NCI-H2227 treated with DMSO at 0.1 percent for 48 hours (cell line): Measurements from ENCODE around the gene CPT1B.
"Not testable (repeated sequence)": the region's sequence is repeated elsewhere in the genome, so short reads cannot be mapped to it uniquely, and the experiment has no call there.

ENCODE experiments used
- DNase-seq: peaks from one replicate; lab custom pipeline; 2025; lab: John Stamatoyannopoulos, UW

Gene CPT1B

GRCh38 chr22:50545522-50546325 lies 32.5 kb downstream of the CPT1B start, which contains the start of gene KLHDC7B:
TSS of gene KLHDC7B (plus strand) at chr22:50545899. CDS start at chr22:50546244, 345 bp downstream.
- DNase-seq: no peak

DNA sequence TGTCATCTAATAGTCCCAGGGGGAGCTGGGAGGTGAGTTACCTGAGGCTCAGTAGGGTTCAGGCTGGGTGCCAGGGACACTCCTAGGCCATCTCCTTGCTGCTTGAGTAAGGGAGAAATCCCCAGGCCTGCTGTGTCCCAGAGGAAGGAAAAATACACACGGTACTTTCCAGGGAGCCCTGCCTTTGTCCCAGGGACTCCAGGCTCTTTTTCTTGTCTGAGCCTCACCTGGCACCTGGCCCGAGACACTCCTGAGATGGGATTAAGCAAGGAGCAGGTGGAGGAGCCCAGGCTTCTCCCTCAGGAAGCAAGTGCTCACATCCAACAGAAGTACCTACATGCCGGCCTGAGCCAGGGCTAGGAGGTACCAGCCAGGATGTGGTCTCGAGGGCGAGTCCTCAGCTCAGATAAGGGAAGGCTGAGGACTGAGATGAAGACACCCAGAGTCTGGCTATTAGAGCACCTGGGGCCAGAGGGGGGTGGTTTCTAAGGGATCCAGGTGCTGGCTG lies 33.4 kb downstream of the CPT1B start:
- no peak for DNase-seq

DNA sequence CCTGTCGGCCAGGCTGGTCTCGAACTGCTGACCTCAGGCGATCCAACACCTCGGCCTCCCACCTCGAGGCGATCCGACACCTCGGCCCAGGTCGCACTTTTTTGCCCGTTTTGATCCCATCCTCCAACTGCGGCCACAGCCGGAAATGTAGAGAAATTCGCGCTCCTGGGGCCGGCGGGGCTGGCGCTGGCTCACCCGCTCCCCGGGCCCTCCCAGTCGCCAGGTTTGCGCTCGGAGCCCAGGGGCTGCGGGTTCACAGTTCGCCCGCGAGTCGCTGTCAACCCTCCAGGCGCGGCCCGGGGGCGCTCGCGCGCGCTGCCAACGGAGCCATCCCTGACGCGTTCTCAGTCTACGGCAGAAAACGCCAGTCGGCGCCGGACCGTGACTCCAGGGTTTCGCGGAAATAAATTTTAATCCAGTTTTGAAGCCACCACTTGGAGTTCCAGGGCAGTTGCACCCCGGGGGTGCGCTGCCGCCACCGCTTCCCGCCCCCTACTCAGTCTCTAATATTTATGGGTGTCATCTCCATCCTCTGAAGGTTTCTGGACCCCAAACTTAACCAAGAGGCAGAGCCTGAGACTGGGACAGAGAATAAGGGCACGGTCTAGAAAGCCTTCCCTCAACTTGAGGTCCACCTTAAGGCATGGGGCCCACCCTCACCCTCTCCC lies 34.0 kb downstream of the CPT1B start:
- peak; percentile 38 for DNase-seq

DNA sequence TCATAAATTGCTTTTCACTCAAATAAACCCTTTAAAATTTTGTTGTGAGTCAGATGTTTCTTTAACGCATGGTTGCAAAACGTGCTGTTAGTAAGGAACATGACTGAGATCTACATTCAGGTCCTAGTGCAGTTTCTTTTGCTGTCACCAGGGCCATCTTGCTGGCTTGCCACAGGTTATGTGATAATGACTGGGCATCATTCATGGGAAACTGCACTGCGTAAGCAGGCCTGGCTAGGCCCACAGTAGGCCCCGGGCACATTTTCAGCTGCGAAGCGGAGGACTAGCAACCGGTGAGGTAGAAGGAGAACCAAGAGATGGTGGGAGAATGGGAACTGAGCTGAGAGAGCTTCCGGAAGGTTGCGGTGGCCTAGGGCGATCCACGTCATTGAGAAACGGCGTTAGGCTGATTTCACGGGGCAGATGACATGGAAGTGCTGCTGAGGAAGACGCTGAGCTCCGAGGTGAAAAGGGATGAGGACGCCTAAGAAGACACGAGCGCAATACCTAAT lies 35.8 kb downstream of the CPT1B start:
- no peak for DNase-seq

GRCh38 chr22:50541667-50542026 lies 36.6 kb downstream of the CPT1B start:
- not testable (repeated sequence) for DNase-seq

- DNase-seq: no peak
These were observed 37.8 kb downstream of the CPT1B start for GRCh38 chr22:50540381-50540780.

DNA sequence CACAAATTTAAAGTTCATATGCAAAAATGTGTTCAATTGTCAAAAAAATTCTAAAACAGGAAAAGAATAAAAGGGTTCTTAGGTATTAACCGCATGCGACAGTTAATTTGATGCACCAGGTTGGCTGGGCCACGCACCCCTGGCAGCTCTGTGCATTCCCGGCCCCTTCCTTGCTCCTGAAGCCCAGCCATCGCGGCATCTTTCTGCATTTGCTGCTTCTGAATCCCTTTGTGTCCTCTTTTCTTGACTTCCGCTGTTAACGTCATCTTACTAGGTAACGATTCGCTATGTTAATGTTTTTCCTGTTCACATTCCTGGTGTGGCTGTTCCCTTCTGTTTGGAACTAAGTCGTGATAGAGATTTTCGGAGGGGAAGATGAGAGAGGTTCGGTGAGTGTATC lies 40.5 kb downstream of the CPT1B start:
- no peak for DNase-seq

GRCh38 chr22:50536226-50536625 lies 42.0 kb downstream of the CPT1B start:
- no peak for DNase-seq

GRCh38 chr22:50535113-50535512 lies 43.1 kb downstream of the CPT1B start:
- DNase-seq: no peak

DNA sequence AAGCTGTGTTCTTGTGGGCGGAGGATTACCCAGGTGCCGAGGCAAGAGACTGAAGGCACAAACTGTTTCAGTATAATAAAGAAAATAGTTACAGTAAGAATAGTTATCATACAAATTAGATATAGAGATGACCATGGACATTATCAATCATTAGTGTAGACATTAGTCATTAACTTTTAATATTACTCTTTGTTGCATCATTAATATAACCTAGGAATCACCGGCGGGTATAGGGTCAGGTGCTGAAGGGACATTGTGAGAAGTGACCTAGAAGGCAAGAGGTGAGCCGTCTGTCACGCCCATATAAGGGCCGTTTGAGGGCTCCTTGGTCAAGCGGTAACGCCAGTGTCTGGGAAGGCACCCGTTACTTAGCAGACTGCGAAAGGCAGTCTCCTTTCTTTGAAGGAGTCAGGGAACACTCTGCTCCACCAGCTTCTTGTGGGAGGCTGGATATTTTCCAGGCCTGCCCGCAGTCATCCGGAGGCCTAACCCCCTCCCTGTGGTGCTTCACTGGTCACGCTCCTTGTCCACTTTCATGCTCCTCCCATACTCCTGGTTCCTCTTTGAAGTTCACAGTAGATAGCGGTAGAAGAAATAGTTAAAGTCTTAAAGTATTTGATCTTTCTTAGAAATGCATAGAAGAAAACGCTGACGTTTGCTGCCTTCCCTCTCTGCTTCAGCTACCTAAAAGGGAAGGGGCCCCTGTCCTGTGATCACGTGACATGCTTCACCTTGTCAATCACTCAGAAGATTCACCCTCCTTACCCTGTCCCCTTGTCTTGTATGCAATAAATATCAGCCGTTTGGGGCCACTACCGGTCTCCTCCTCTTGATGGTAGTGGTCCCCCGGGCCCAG lies 44.1 kb downstream of the CPT1B start:
- DNase-seq: not testable (repeated sequence)

DNA sequence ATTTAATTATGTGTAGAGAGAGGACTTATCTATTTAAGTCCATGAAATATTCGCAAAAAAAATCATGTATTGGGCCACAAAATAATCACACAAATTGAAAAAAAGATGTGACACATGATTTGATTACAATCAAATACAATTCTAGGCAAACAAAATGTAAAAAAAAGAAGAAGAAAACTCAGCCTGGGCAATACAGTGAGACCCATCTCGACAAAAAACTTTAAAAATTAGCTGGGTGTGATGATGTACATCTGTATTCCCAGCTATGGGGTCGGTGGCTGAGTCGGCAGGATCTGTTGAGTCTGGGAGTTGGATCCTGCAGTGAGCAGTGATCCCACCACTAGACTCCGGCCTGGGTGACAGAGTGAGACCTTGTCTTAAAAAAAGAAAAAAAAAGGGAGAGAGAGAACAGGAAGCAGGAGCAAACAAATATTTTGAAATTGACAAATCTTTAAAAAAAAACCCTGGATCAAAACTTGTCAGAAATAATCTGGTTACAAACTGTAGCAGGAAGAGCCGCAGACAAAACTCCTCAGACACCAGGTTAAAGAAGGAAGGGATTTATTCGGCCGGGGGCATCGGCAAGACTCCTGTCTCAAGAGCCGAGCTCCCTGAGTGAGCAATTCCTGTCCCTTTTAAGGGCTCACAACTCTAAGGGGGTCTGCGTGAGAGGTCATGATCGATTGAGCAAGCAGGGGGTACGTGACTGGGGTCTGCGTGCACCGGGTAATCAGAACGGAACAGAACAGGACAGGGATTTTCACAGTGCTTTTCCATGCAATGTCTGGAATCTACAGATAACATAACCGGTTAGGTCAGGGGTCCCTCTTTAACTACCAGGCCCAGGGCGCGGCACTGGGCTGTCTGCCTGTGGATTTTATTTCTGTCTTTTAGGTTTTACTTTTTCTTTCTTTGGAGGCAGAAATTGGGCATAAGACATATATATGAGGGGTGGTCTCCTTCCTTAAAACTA lies 45.1 kb downstream of the CPT1B start:
- no peak for DNase-seq

DNA sequence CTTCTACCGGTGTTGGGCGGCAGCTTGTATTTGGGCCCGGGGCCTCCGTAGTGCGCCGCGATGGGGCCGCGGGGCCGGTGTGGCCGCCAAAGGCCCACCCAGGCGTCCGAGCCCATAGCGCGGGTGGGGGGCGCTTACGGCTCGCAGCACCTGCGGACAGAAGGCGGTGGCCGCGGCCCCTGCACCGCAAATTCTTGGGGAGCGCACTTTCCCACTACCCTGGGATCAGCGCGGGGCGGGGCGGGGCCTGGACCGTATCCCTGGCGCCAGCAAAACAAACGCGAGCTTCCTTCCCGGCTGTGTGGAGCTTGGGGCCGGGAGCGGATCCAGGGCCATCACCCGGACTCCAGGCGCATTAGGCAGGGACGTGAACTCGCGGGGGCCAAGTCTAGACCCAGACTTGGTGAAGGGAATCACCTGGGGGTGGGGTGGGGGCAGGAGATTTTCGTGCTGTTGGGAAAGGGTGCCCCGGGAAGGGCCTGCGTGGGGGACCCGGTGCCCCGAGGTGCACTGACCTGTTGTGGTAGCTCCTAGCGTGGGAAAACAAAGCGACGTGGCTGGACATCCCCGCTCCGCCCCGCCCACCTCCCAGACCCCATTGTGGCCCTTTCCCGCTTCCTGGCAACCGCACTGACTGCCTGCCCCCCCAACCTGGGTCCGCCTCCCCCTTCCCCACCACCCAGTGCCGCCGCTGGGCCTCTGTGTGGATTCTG lies 46.1 kb downstream of the CPT1B start:
- DNase-seq: peak; percentile 24

GRCh38 chr22:50531546-50531961 lies 46.7 kb downstream of the CPT1B start:
- peak; percentile 24 for DNase-seq

DNA sequence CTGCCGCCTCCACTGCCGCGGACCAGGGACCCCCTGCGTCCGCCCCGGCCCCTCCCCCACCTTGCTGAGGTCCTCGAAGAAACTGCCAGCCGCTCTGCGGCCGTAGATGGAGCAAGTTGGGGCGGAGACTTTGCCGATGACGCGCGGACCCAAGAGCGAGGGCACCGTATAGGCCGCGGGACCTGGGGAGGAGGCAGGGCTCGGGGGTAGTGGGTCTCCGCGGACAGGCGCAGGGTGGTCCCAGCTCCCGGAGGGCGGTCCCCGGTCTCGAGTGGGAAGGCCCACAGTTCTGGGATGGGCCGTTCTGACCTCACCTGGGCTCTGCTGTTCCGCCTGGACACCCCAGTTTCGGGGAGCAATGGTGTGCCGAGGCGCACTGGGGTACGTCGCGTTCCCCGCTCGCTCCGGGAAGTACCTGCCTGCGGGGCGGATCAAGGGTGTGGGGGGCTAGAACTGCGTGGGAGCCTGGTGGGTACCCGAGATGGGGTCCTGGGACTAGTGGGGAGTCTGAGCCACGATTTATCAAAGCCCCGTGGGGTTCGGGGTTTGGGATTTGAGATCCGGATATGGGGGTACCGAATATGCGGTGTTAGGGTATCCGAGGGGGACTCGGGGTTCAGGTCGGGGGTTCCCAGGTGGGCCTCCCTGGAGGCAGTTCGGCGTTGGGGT lies 47.2 kb downstream of the CPT1B start:
- no peak for DNase-seq

- no peak for DNase-seq
These were observed 47.7 kb downstream of the CPT1B start for GRCh38 chr22:50530580-50530876.

- DNase-seq: no peak
These were observed 48.2 kb downstream of the CPT1B start, which contains the start of gene TYMP for GRCh38 chr22:50529897-50530579. TSS of gene TYMP (minus strand) at chr22:50530012. CDS start at chr22:50529709, 303 bp downstream.

DNA sequence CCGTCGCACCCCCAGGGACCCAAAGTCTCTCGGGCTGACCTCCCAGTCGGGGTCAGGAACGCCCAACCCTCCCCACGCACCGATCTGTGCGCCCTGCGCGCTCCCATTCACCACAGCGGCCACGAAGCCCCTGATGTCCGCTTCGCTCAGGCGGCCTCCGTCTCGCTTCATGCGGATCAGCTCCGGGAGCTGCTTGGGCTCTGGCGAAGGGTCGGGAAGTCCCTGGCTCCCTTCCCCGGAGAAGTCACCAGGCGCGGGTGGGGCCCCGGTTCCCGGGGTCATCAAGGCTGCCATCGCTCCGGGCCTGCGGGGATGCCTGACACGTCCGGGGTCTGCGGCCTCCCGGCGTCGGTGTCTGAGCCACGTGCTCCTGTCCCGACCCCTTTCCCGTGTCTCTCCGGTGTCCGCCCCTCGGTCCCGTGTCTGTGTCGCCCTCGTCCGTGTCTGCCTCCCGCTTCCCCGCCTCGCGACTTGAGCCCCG lies 48.8 kb downstream of the CPT1B start:
- no peak for DNase-seq

GRCh38 chr22:50528682-50529415 lies 49.4 kb downstream of the CPT1B start:
- no peak for DNase-seq
